ENCODE results near the gene RPRML.
"Not testable (repeated sequence)": the region's sequence is repeated elsewhere in the genome, so short reads cannot be mapped to it uniquely, and the experiment has no call there.

The RPRML gene

DNA sequence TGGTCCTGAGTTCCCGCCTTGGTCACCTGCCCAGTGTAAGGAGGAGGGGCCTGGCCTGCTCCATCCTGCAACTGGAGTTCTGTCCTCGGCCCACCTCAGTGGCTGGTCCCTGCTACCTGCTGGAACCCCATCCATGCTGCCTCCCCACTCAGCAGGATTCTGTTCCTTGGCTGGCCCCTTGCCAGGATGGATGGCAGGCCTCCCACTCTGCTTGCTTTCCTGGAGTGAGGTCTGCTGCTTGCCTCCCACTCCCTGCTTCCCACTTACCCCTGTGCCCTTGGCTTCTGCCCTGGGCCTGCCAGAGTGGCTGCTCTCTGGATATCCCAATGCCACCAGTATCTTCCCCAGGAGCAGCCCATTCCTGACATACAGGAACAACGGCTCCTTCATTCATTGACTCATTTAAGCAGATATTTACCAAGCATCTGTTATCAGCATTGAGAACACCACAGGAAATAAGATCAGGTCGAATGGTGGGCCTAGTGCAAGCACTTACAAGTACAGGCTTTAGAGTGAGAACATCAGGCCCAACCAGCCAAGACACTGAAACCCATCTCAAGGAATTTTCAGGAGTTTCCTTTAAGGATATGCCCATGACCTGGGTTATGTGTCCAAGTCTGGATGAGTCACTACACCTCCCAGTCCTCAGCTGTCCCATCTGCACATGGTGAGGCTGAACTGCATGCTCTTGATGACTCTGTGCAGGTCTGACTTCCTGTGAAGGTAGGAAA lies 17.0 kb upstream of the RPRML start:
- POLR2A ChIA-PET, result no interaction called here
- CTCF ChIA-PET, result interaction anchor here (1.2 to 1.6 kb wide), 3 partner anchors 9 to 54 kb away, joined by 3 to 5 read pairs (median 4); no protein-coding TSS in a partner anchor
- TF ChIP-seq CTCF (IDR thresholded peaks at IDR 0.05; ENCODE audit: insufficient read depth, low read length, missing control alignments), result no peak

DNA sequence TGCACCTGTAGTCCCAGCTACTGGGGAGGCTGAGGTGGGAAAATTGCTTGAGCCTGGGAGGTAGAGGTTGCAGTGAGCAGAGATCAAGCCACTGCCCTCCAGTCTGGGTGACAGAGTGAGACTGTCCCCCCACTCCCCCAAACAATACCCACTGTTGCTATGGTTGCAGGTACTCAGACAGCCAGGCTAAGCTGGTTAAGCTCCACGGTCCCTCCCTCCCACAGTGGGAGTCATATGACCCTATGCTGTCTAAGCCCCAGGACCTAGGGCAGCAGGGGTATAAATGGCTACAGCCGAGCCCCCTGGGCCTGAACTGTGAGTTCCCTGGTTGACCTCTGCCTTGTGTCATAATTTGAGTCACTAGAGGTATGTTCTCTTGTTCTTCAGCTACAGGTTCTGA lies 15.9 kb upstream of the RPRML start:
- TF ChIP-seq CTCF (IDR thresholded peaks at IDR 0.05; ENCODE audit: insufficient read depth, low read length, missing control alignments), result no peak
- ChIA-PET CTCF (interaction anchor here (1.4 to 1.6 kb wide), 3 partner anchors 10 to 153 kb away, joined by 3 to 5 read pairs (median 3); no protein-coding TSS in a partner anchor), POLR2A (no interaction called here)
- H3K4me3 ChIP-seq (ENCODE audit: low read depth, low read length), result no peak overlapping the region
- no peak for DNase-seq (ENCODE audit: low read depth, low spot score)

More for the DNA sequence above, 17.0 kb upstream of the RPRML start:
- H3K4me3 ChIP-seq (ENCODE audit: low read depth, low read length), result no peak overlapping the region
- DNase-seq (ENCODE audit: low read depth, low spot score), result no peak

DNA sequence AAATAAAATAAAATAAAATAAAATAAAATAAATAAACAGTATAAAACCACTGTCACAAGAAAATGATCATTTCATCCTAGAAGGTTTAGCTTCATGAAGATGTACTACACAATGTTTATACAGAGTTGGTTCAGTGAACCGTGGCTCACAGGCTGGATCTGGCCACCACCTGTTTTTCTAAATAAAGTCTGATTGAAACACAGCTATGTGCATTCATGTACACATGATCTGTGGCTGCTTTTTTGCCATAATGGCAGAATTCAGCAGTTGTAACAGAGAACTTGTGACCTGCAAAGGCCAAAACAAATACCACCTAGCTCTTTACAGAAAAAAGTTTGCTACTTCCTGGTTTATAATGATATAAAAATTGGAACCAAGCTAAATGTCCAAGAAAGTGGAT lies 12.6 kb upstream of the RPRML start:
- POLR2A ChIA-PET, result no interaction called here
- CTCF ChIA-PET, result interaction anchor here (1.2 to 2.5 kb wide), 6 partner anchors 8 to 150 kb away, joined by 3 to 11 read pairs (median 4); no protein-coding TSS in a partner anchor

GRCh38 chr17:46989637-46990431 lies 10.8 kb upstream of the RPRML start:
- no peak for DNase-seq (ENCODE audit: low read depth, low spot score)
- no peak overlapping the region for H3K4me3 ChIP-seq (ENCODE audit: low read depth, low read length)
- TF ChIP-seq CTCF (IDR thresholded peaks at IDR 0.05; ENCODE audit: insufficient read depth, low read length, missing control alignments), result no peak
- POLR2A ChIA-PET, result no interaction called here
- CTCF ChIA-PET, result interaction anchor here (1.2 to 1.7 kb wide), 4 partner anchors 11 to 149 kb away, joined by 3 to 9 read pairs (median 5); no protein-coding TSS in a partner anchor

More for the DNA sequence above, 12.6 kb upstream of the RPRML start:
- no peak for DNase-seq (ENCODE audit: low read depth, low spot score)
- H3K4me3 ChIP-seq (ENCODE audit: low read depth, low read length), result no peak overlapping the region
- no peak for TF ChIP-seq CTCF (IDR thresholded peaks at IDR 0.05; ENCODE audit: insufficient read depth, low read length, missing control alignments)

DNA sequence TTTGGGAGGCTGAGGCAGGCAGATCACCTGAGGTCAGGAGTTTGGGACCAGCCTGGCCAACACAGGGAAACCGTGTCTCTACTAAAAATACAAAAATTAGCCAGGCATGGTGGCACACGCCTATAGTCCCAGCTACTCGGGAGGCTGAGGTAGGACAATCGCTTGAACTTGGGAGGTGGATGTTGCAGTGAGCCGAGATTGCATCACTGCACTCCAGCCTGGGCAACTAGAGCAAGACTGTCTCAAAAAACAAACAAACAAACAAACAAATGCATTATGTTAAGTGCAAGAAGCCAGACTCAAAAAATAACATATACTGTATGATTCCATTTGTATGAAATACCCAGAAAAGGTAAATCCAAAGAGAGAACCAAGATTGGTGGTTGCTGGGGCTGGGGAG lies 8.9 kb upstream of the RPRML start:
- H3K4me3 ChIP-seq (ENCODE audit: low read depth, low read length); CTCF ChIA-PET; POLR2A ChIA-PET; DNase-seq (ENCODE audit: low read depth, low spot score): not testable (repeated sequence)

DNA sequence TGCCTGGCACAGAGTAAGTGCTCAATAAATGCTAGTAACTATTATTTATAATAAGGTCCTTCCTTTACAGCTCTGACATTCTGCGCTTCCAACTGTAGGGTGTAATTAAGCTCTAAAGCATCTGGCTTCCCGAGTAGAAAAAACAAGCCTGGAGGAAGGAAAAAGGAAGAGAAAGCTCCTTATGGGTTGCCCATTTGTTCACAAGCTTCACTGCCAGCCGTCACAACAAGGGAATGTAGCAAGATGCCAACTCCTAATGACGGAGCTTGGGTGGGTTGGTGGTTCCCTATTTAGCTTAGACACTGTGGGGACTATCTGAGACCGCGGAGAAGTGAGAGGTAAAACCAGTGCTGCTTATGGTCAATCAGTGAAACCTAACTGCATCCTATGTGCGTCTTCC lies 7.3 kb upstream of the RPRML start:
- H3K4me3 ChIP-seq (ENCODE audit: low read depth, low read length), result no peak overlapping the region
- DNase-seq (ENCODE audit: low read depth, low spot score), result no peak
- ChIA-PET POLR2A (no interaction called here), CTCF (interaction anchor here (1.5 to 1.9 kb wide), 2 partner anchors 15 to 45 kb away, joined by 3 to 4 read pairs; no protein-coding TSS in a partner anchor)
- no peak for TF ChIP-seq CTCF (IDR thresholded peaks at IDR 0.05; ENCODE audit: insufficient read depth, low read length, missing control alignments)

Measured in AG04449 (cell line).